Hematopoietic multipotent progenitor cell treated with erythropoietin and hydrocortisone succinate and interleukin-3 and kit ligand, for 15 days (in vitro differentiated cells): Measurements from ENCODE around the gene MED28.
A peak's percentile ranks its signal among the peaks of the same experiment; 100 is the strongest.
"Not testable (repeated sequence)": the region's sequence is repeated elsewhere in the genome, so short reads cannot be mapped to it uniquely, and the experiment has no call there.

Experiments
- DNase-seq: peaks from one replicate; pipeline ENCODE4 v3.0.0-alpha.2; 2015; ENCODE audit warnings: low spot score

The MED28 gene

DNA sequence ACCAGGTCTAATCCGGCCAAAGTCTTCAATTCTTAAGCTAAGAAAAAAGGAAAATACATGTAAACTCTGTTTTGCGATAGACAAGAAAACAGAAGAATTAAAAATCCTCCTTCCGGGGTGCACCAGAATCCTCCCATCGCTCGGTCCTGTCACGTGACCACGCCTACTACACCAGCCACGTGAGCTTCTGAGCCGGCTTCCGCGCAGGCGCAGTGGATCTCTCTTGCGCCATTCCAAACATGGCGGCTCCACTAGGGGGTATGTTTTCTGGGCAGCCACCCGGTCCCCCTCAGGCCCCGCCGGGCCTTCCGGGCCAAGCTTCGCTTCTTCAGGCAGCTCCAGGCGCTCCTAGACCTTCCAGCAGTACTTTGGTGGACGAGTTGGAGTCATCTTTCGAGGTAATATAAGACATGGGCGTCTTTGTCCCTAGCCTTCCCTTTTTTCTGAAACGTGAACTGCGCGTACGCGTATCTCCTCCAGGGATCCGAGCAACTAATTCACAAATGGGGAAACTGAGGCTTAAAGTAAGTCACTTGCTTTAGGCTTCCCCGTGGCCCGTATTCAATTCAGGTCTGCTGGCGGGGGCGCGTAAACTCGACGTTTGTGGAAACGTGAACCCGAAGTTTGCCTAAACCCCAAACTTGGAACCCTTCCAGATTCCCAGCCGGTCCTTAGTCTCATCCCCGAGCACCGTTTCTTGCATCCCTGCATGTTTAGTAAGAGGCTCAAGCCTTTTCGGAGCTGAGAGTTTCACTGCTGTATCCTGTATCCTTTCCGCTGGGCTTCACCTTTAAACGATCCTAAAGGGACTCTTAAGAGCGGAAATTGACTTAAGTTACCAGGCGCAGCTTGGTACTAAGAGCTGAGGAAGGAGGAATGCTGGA is at the start of gene MED28:
Gene MED28, plus strand, starts transcription at position 226 of the 884 bp plus-strand sequence. Its CDS starts 14 bp downstream, at position 240.
- DNase-seq, result peak; percentile 98

- no peak for DNase-seq
These were observed 48.6 kb upstream of the MED28 start for GRCh38 chr4:17565846-17566245.

DNA sequence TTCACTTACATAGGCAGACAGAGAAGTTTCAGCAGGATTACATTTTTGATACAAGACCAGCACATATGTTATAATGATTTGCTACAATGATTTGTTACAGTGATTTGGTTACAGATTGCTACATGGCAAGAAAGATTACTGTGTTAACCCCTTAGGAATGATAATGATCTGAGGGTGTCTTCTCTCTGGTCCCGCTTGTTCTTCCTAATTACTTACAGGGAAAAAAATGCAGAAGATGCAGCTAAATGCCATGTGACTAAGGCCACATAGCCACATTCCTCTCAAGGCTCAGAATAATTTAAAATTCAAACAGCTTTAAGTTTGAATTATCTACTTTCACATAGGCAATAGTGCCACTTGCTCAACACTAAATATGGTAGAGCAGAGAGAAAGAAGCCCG is 47.2 kb upstream of the MED28 start:
- DNase-seq, result no peak

DNA sequence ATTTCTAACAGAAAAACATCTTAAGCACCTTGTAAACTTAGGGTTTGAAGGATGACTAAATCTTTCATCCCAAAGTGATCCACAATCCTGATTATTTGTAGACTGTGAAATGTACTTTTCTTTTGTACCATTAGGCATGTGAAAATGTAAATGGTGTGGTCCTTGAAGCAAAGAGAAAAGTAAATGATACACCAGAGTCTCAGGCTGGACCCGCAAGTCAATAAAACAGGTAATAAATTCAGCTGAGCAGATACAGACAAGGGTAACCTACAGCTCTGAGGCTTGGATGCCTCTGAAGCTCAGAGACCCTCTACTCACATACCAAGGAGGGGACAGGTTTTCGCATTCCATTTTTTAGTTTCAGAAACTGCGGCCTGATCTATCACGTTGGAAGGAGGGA is 40.2 kb upstream of the MED28 start:
- no peak for DNase-seq

- DNase-seq, result not testable (repeated sequence)
These were observed 39.3 kb upstream of the MED28 start for GRCh38 chr4:17575177-17575576.

DNA sequence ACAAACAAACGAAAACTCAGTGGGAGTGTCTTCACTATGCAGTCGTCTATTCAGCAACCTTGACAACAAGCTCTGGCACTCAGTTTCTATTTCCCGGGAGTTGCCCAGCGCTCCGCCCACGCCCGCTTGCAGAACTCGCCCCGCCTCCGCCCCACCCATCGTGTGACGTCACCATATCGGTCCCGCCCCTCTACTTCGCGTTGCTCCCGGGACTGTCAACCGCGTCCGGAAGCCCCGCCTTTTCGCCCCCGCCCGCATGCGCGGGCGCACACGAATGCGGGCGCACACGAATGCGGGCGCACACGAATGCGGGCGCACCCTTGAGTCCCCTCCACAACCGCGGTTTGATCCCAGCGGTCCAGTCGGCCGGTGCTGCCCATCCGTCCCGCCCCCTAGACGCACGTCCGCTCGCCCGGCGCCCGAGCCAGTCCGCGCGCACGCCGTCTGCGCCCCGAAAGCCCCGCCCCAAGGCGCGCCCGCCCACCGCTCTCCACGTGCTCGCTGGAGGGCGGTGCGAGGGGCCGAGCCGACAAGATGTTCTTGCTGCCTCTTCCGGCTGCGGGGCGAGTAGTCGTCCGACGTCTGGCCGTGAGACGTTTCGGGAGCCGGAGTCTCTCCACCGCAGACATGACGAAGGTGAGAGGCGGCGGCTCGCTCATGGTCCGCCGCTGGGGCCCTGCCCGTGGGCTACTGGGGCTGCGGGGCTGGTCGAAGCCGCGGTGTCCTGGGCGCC is 37.3 kb upstream of the MED28 start, which contains the start of gene LAP3:
Gene LAP3, plus strand, starts transcription at position 267 of the 733 bp plus-strand sequence. Its CDS starts 268 bp downstream, at position 535.
- peak; percentile 95 for DNase-seq

DNA sequence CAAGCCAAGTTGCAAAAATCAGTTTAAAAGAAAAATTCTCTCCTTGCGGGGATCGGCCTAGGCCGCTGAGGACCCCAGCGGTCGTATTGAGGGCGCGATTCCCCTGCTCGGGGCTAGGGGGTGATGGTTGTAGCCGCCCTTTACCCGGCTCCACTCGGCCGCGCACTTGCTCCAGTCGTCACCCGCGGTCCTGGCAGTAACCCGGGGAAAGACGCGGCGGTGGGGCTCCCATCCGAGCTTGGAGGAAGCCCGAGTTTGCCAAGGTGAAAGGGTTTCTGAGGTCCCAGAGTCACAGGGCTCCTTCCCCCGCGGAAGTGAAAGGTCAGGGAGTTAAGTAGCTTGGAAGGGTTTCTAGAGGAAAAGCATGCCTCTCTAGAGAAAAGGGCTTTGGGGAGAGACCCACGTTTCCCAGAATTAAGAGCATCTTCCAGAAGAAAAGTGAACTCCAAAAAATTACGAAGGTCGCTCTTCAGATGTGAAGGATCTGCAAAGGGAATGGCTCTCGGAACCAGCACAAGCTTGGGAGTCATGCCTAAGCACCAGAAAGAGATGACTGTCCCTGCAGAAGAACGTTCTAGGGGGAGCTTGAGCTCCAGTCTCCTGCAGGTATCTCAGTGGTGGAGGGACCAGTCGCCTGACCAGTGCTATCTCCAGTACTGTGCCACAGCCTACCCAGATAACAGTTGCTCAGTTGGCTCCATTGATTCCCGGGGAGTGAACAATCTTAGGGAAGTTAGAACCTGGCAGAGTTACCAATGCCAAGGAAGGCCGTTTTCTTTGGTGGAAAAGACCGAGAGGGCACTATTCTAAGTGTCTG is 36.6 kb upstream of the MED28 start:
- DNase-seq, result peak; percentile 24

DNA sequence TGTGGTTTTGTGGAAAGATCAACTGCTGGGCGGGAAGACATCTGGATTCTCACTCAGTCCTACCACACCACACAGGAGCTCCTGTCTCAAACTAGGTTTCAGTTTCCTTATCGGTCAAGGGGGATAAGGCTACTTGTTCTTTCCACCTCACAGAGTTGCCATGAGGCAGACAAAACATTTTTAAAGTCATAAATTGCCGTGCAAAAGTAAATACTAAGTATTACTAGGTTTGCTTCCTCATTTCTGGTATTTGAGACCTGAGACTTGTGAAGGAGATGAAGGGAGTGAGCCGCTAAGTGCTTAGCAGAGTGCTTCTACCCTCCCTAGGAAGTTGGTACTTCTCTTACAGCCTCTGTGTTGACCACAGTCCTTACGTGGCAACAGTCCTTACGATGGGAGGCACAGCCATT is 36.0 kb upstream of the MED28 start:
- DNase-seq, result no peak

DNA sequence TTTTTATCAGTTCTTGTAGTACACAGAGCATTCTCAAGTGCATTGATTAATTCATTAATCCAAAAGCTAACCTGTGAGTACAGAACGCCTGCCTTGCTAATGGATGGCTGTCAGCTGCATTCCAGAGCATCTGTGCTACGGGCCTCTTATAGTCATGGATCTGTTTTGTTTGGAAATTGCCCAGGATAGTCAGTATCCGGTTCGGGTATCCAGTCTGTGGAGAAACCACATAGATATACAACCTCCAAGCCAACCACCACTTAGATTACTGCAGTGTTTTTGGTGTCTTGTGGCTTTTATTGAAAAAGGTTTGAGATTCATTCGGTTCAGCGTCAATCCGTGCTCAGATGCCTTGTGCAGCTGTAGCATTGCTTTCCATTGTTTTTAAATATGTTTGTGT is 33.5 kb upstream of the MED28 start:
- DNase-seq, result no peak

DNA sequence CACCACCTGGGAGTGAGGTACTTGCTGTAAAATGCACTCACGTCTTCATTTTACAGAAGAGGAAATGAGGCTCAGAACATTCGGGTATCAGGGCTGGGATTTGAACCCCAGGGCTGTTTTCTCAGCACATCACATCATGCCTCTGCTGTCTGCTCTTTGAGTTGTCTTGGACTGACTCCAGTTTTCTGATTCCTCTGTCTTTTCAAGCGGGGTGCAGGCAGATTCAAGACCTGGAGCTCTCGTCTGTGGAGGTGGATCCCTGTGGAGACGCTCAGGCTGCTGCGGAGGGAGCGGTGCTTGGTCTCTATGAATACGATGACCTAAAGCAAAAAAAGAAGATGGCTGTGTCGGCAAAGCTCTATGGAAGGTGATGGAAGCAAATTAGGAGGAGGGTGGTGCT is 31.2 kb upstream of the MED28 start:
- DNase-seq, result no peak

DNA sequence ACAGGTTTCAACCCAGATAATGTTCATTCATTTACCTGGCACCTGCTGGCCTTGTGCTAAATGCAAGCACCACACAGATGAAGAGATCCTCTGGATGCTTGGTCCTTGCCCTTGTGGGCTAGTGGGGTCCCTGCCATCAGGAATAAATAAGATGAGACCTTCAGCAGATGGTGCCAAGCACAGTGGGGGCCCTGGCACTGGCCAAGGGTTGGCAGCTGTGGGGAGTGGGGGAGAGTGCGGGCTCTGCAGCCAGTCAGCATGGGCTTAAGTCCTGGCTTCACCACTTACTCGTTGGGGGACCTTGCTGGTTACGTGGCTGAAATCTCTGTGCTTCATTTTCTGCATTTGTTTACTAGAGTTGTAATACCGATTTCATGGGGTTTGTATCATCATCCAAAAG is 30.5 kb upstream of the MED28 start:
- DNase-seq, result no peak

- no peak for DNase-seq
These were observed 29.8 kb upstream of the MED28 start for GRCh38 chr4:17584521-17585213.

DNA sequence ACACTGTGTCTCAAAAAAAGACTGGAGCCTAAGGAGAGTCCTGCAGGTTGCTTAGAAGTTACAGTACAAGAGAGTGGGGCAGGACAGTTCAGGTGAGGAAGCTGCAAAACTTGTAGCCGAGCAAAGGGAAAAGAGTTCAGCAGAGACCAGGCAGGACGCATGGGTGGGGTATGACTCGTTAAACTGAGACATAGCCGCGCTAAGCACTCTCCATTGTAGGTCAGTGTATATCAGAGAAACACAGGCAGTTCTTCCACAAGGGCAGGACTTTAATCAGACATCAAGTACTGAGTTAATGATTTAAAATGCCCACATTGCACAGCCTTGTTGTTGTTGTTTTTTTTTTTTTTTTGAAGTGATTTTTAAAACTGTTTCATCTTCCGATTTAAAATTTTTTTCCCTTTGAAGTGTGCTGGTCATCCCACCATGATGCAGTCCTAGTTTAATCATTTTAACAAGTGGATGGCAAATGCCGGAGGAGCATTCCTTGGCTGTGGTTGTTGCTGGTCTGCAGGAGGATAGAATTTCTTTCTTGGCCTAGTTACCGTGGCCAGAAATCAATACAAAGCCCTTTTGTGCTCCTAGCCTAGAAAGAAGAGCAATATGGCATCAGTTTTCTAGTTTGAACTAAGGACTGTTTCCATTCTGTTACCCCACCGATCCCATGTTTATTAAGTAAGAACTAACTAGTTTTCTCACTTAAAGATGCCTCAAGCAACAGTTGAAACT is 27.2 kb upstream of the MED28 start:
- DNase-seq, result no peak

DNA sequence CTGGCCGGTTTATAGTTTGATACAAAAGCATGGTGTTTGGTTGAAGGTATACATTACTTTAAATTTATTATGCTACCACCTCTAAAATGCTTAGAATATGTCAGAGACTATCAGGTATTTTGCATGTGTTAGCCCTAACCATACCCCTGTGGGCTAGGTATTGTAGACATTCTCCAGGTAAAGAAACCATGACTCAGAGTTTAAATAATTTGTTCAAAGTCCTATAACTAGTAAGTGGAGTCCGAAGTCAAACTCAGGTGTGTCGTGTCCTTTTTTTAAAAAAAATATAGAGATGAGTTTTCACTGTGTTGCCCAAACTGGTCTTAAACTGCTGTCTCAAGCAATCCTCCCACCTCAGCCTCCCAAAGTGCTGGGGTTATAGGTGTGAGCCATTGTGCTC is 25.1 kb upstream of the MED28 start:
- no peak for DNase-seq

GRCh38 chr4:17595471-17596005 is 18.9 kb upstream of the MED28 start:
- DNase-seq, result no peak

DNA sequence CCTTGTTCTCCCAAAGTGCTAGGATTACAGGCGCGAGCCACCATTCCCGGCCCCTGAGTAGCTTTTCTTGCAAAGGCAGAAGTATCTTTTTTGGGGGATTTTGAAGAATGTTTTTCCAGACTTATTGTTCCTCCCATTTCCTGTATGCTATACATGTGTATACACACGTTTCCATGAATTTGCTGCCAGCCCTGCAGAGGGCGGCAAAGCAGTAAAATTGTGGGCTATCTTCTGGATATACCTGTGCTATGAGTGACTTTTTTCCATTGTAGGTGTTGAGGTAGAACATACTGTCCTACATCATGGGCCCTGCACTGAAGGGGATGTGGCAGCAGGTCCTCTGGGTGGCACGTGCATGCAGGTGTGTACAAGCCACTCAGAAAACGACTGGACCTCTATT is 16.9 kb upstream of the MED28 start:
- peak; percentile 43 for DNase-seq

GRCh38 chr4:17599826-17600225 is 14.6 kb upstream of the MED28 start:
- DNase-seq, result no peak

GRCh38 chr4:17605236-17605635 is 9.2 kb upstream of the MED28 start:
- no peak for DNase-seq

DNA sequence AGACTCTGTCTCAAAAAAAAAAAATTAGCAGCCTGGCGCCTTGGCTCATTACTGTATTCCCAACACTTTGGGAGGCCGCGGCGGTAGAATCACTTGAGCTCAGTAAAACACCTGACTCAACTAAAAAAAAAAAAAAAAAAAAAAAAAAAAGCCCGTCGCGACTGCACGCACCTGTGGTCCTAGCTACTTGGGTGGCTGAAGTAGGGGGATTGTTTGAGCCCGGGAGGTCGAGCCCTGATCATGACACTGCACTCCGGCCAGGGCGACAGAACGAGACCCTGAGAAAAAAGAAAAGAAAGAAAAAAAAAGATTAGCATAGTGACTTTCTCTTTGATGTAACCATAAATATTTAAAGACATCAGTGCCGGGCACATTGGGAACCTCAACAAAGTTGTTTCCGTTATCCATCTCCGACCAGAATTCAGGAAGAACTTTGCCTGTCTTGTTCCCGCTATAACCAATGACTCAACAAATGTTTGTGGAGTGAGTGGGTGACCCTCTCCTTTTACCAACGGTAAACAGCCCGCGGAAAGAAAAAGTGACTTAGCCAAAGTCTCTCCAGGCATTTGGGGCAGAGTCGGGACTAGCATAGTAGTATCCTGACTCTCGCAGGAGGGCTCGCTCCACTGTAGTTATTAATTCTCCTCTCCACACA is 553 bp upstream of the MED28 start:
- DNase-seq, result no peak

GRCh38 chr4:17616283-17616682 is 1.8 kb downstream of the MED28 start:
- no peak for DNase-seq
